Measurements from ENCODE around the gene ACER3.

DNA sequence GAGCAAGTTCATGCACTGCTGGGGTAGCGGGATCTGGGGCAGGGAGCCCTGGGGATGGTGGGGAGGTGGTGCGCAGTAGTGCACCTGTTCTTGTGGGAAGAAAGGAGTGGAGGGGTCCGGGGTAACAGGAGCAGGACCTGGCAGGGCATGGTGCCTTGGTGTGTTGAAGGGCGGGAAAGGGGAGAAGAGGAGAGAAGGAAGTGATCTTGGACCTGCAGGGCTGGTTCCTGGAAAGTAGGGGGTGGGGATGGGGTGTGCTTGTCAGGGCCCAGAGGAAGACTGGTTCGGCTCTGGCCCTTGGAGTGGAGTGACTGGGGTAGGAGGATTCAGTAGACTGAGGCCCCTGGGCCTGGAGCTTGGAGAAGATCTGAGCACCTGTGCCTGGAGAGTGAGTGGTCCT is 195.2 kb downstream of the ACER3 start:
- TF ChIP-seq CTCF (conservative IDR thresholded peaks at IDR 0.05; ENCODE audit: low read depth, low read length), result no peak
- no peak for TF ChIP-seq EZH2 (IDR thresholded peaks at IDR 0.05; ENCODE audit: borderline replicate concordance, low read depth, low read length, poor library complexity, severe bottlenecking)
